NCI-H1092 (cell line): ENCODE measurements around the gene ARHGAP15.

Experiments
- DNase-seq: peaks from one replicate; lab custom pipeline; 2025; lab: John Stamatoyannopoulos, UW

The ARHGAP15 gene

DNA sequence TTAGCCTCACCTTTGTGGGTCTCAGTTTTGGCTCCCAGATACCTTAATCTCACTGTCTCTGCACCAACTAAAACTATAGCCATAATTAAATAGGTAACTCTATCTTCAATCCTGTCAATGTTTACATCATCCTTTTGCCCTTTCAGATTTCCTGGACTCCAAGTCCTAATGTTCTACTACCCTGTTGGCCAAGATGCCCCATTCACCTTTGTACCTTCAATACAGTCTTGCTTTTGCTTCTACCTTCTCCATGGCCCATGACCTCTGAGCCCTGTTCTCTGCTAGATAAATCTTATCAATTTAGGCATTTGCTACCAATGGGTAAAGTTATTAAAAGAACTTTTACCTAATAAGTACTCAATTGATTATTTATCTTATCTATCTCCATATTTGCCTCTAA is 635.5 kb downstream of the ARHGAP15 start:
- no peak for DNase-seq

GRCh38 chr2:143768991-143769390 is 639.8 kb downstream of the ARHGAP15 start:
- DNase-seq: no peak

DNA sequence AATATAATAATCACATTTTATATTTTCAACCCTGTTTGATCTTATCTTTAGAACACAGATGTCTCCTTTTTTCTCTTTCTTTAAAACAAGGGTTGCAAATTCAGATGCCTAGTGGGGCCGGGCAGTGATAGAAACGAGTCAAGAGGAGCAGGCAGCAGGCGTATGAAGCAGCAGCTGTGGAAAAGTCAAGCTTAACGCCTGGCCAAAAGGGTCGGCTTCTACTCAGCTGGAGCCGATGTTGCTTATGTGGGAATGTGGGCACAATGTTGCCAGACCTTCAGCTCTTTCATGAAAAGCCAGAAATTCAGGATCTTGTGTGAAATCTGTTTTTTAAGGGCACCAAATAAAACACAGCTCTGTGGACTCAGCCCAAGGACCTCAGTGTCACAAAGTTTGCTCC is 642.7 kb downstream of the ARHGAP15 start:
- DNase-seq: no peak

DNA sequence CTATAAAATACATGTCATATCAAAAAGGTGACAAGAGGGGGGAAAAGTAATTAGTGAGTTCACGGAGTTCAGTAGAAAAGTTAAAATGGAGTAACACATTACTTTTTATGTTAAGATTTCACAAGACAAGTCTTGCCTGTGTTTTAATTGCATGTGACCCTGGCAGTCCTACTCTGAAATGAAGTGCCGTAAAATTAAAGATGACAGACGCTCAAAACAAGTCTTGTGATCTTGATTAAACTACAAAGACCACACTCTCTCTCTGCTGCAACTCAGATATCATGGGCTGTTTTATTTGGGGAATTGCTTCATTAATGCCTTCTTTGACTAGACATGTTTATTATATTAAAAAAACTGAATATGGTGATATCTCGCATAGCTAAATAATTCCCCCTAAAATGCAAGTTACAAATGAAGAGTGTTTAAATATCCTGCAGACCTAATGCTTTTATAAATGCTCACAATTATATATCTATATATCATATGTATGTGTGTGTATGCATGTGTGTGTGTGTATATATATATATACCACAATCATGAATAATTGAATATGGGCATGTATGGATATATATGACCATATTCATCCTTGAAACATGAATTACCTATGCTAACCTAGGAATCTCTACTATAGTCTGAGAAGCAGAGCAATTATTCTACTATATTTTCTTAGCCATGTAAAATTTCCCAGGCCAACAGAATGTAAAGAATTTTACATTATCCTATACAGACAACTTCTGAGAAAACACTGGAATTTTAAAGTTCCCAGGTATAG is 647.5 kb downstream of the ARHGAP15 start:
- DNase-seq: no peak

DNA sequence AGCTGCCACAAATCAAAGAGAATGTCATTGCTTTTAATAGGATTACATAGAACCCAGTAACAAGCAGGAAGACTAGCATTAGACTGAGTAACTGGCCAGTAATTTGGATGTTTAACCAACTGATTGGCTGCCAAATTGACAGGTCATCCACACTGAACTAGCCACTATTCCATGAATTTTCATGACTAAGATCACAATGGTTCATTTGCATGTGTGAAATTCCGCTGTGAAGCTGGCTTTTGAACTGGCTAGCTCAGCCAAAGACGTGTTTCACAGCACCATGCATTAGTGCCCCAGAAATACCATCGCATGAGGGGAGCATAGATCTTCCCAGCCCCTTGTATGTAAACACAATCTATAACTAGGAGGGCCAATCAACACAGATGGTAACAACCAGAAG is 649.8 kb downstream of the ARHGAP15 start:
- DNase-seq: no peak

DNA sequence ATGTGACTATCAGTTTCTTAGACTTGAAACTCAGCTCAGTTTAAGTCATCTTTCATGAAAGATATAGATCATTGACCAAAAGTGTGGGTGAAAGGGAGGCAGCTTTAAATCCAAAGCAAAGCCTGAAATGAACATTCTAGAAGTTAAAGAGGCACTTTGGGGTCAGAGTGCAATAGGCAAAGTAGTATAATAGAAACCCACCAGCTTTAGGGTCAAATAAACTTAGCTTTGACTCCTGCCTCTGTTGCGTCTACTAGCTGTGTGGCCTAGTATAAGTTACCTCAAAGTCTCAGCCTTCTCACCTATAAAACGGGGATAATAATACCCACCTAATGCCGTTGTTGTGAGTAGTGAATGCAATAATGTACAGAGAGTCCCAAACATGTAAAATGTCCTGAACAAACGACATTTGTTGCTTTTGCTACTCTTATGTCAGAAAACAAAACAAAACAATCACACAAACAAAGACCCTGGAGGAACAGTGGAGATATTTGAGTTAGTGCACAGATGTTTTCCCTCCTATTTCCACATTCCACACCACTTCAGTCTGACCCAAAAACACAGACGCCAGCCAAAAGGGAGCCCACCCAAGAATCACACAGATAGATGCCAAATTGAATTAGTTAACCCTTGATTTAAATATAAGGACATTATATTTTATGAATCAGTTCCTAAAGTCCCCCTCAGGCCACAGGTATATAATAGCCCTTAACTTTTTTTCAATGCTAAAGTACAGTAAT is 657.0 kb downstream of the ARHGAP15 start:
- no peak for DNase-seq

- no peak for DNase-seq
Measured at GRCh38 chr2:143787674-143788073, 658.5 kb downstream of the ARHGAP15 start.

DNA sequence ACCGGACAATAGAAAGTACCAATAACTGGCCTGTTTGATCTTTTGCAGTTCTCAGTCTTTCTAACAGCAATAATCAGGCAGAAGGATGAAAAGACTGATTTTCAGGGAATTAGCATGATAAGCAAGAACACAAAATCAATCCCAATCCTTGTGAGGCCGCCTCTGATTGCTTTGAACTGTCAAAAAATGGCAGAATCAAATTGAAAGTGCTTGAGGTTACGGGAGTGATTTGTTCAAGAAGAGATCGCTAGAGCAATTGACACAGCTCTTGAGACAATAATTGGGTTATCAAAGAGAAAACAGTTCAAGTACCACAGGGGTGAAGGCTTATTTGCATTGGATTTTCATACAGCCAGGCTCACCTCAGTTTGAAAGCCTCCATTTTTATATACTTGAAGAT is 663.4 kb downstream of the ARHGAP15 start:
- no peak for DNase-seq

DNA sequence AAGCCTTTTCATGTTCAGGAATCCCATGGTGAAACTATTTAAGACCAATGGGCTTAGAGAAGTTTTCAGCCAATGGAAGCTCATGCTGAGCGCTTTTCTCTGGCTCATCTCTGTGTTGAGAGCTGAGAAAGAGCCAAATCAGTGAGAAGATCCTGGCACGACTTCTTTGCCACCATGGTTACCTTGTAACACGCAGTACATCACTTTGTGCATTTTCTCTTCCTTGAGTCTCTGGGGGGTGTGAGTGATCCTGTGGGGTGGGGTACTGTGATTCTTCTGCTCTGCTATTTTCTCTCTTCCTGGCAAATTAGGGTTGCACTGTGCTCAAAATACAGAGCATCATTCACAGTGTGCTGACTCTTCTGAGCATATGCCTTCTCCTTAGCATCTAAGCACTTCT is 664.2 kb downstream of the ARHGAP15 start:
- DNase-seq: no peak

- DNase-seq: no peak
Measured at GRCh38 chr2:143796051-143796450, 666.8 kb downstream of the ARHGAP15 start.

DNA sequence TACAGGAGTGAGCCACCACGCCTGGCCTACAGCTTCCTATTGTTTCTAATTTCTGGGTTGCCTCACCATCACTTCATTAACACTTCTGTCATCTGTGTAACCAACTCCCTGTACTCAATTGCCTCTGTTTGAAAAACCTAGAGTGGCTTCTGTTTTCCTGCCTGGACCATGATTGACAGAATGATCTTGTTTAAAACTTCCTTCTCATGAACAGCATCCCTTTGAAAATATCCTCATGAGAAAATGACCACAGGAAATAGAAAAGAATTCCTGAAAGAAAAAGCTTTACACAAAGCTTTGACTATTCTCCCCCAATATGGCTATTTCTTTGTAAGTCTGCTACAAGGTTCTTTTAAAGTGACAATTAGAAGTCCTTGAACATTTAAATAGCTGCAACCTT is 672.3 kb downstream of the ARHGAP15 start:
- DNase-seq: no peak

- no peak for DNase-seq
Measured at GRCh38 chr2:143802242-143802641, 673.0 kb downstream of the ARHGAP15 start.

GRCh38 chr2:143802871-143803650 is 673.8 kb downstream of the ARHGAP15 start:
- DNase-seq: no peak

DNA sequence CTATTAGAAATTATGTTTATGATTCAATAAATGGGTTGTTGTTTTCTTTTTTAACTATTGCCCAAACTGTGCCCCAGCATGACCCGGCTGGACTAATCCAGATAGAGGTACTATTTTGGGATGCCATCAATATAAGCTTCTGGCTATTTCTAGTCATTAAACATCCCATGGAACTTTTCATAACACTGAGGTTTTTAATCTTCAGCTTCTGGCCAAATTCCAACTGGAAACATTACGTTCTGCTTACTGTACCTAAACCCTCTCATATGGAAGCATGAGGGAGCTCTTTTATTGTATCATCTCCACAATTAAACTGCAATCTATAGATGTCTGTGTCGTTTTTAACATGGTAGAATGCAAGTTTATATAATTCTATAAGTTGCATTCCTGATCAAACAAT is 674.7 kb downstream of the ARHGAP15 start:
- DNase-seq: no peak

GRCh38 chr2:143805666-143806065 is 676.4 kb downstream of the ARHGAP15 start:
- no peak for DNase-seq

DNA sequence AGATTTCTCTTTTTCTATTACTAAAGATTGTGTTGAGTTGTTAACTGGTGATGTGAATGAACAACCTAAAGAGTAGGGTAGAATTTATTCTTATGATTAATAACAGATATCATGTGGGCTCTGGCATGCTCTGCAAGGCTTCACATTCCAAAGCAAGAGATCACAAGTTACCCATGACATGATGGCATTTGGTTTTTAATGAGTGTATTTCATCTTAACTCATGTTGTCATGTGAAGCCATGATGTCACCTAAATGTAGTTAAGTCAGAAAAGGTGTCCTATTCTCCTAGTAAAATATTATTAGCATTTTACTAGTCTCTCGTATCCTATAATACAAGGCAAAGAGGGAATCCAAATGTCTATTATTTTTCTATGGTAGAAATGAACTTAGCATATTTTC is 678.0 kb downstream of the ARHGAP15 start:
- DNase-seq: no peak

DNA sequence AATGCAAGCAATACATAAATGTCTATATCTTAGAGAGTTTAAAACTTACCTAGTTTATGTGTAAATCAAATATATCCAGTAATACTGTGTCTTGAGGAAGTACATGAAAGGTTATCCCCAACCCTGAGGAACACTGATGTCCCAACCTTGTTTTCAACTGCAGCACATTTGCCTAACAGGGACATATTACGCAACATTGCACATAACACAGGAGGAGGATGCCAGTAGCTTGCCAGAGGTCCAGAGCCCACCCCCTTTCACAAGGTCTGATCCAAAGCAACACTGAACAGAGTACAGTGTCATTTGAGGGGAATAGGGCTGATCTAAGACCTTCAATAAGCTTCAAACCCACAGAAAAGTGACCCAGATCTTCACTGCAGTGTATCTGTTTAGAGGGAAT is 678.5 kb downstream of the ARHGAP15 start:
- no peak for DNase-seq

DNA sequence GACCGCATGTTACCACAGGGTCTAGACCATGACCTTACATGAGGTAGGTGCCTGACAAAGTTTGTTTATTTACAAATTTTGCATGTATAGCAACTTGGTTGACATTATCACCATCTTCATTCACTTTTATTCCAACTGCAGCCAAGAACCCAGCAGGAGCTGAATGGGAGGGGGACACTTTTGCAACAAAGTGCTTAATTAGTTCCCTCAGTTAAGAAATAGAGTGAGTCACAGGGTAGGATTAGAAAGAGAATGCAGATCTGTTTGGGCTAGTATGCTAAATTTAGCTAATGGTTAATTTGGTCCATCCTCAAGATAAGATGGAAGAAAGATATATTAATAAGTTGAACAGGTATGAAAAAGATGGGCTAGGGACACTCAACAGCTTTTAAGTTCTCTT is 678.9 kb downstream of the ARHGAP15 start:
- DNase-seq: no peak

GRCh38 chr2:143815082-143815481 is 685.9 kb downstream of the ARHGAP15 start:
- no peak for DNase-seq

GRCh38 chr2:143816916-143817315 is 687.7 kb downstream of the ARHGAP15 start:
- no peak for DNase-seq
